HCT116 (cell line): Measurements from ENCODE around the gene LRP11. TPM values are rescaled to one million over a fixed set of nuclear protein-coding genes. Genes with fewer than 3 reads are reported as not detected.

ENCODE experiments used
- ATAC-seq: fragments of 200-7000 bp; cut with Tn5 transposase; 2 replicates; pipeline ENCODE4 v1.9.1; 2020; ENCODE audit warnings: mild to moderate bottlenecking, moderate library complexity
- BruUV-seq: library from RNA; stranded (reverse); fragments of 400-500 nt; replicated peaks from 2 replicates; lab custom pipeline; 2021; lab: Mats Ljungman, UMichigan
- CTCF ChIA-PET: fragments of 300-600 bp; sonication (Branson Sonifier 250); formaldehyde crosslinking; loops from one replicate; lab custom pipeline; 2021; ENCODE audit warnings: antibody characterized with exemption; lab: Charles Lee
- POLR2A ChIA-PET: fragments of 300-600, 350-600 bp; sonication (Branson Sonifier 250); formaldehyde crosslinking; loops from one replicate; lab custom pipeline; 2021; ENCODE audit warnings: antibody characterized with exemption; lab: Charles Lee
- RAD21 ChIA-PET, 2 experiments: fragments of 300-600 bp; sonication (Branson Sonifier 250); formaldehyde crosslinking; loops; one replicate each; lab custom pipeline; 2023; ENCODE audit warnings: low total read pairs in 2 of 2; ENCODE audit not compliant: uncharacterized antibody in 2 of 2, unreplicated experiment in 2 of 2, low non-redundant PET in 1 of 2; lab: Charles Lee
- DNase-seq: peaks from one replicate; pipeline ENCODE4 v3.0.0-alpha.2; 2010; ENCODE audit warnings: low read depth, low spot score
- H2AFZ ChIP-seq: fragments of 200-600 bp; shearing (Covaris generic), sonication (generic); 2 replicates; pipeline ENCODE4 v1.6.1; 2017; ENCODE audit warnings: low read depth, mixed run types, mixed read lengths, antibody characterized with exemption, low read length; ENCODE audit not compliant: poor library complexity, severe bottlenecking
- H3K27ac ChIP-seq: 2 replicates; pipeline ENCODE4 v1.5.1; 2012; ENCODE audit warnings: low read depth, low read length
- H3K27me3 ChIP-seq: fragments of 200-600 bp; sonication (generic); 2 replicates; pipeline ENCODE4 v1.6.1; 2016; ENCODE audit warnings: mixed run types, low read length, mixed read lengths; ENCODE audit not compliant: insufficient read depth
- H3K36me3 ChIP-seq, 2 experiments: fragments of 200-500 bp in 1 of 2; fragments of 200-600 bp in 1 of 2; sonication (Bioruptor generic) in 1 of 2; sonication (generic) in 1 of 2; 2 replicates each; pipeline versions ENCODE4 v1.5.1 to v1.6.1; 2014 to 2016; ENCODE audit warnings: low read length in 2 of 2, inconsistent platforms in 1 of 2, mixed read lengths in 1 of 2, mixed run types in 1 of 2; ENCODE audit not compliant: insufficient read depth in 2 of 2, control insufficient read depth in 1 of 2
- H3K4me1 ChIP-seq, 2 experiments: fragments of 200-600 bp in 1 of 2; sonication (generic) in 1 of 2; 2 replicates each; pipeline versions ENCODE4 v1.5.1 to v1.6.1; 2012 to 2017; ENCODE audit warnings: low read length in 2 of 2, inconsistent platforms in 1 of 2, mild to moderate bottlenecking in 1 of 2, mixed read lengths in 1 of 2, mixed run types in 1 of 2, moderate library complexity in 1 of 2; ENCODE audit not compliant: insufficient read depth in 2 of 2, control insufficient read depth in 1 of 2
- H3K4me2 ChIP-seq: fragments of 200-600 bp; sonication (generic); 2 replicates; pipeline ENCODE4 v1.6.1; 2017; ENCODE audit warnings: mixed run types, low read length, mixed read lengths
- H3K4me3 ChIP-seq, 2 experiments: fragments of 200-600 bp in 1 of 2; sonication (generic) in 1 of 2; replicated peaks in 1 of 2; 2 replicates each; pipeline ENCODE4 v1.5.1; 2011 to 2016; ENCODE audit warnings: low read length in 2 of 2, control low read depth in 1 of 2, low read depth in 1 of 2, mild to moderate bottlenecking in 1 of 2, mixed read lengths in 1 of 2, mixed run types in 1 of 2
- H3K79me2 ChIP-seq: fragments of 200-600 bp; sonication (generic); 2 replicates; pipeline ENCODE4 v1.6.1; 2017; ENCODE audit warnings: mild to moderate bottlenecking, mixed run types, low read length, moderate library complexity, mixed read lengths; ENCODE audit not compliant: insufficient read depth
- H3K9ac ChIP-seq: fragments of 200-600 bp; sonication (generic); 2 replicates; pipeline ENCODE4 v1.6.1; 2016; ENCODE audit warnings: low read length, mixed read lengths
- H3K9me2 ChIP-seq: fragments of 200-600 bp; sonication (generic), shearing (Covaris generic); 2 replicates; pipeline ENCODE4 v1.6.1; 2017; ENCODE audit warnings: mixed run types, mild to moderate bottlenecking, moderate library complexity; ENCODE audit not compliant: insufficient read depth
- H3K9me3 ChIP-seq, 2 experiments: fragments of 200-500 bp in 1 of 2; fragments of 200-600 bp in 1 of 2; sonication (Bioruptor generic) in 1 of 2; sonication (generic) in 1 of 2; 2 replicates each; pipeline ENCODE4 v1.6.1; 2014 to 2017; ENCODE audit warnings: low read length in 2 of 2, mixed read lengths in 2 of 2, inconsistent platforms in 1 of 2, low read depth in 1 of 2, mild to moderate bottlenecking in 1 of 2, mixed run types in 1 of 2, moderate library complexity in 1 of 2; ENCODE audit not compliant: control insufficient read depth in 1 of 2, insufficient read depth in 1 of 2
- H4K20me1 ChIP-seq: fragments of 200-600 bp; sonication (generic), shearing (Covaris generic); 2 replicates; pipeline ENCODE4 v1.6.1; 2017; ENCODE audit warnings: mixed run types, mild to moderate bottlenecking, moderate library complexity; ENCODE audit not compliant: insufficient read depth
- ELF1 ChIP-seq: IDR thresholded peaks from 2 replicates; pipeline ENCODE4 v1.6.1; 2012; ENCODE audit warnings: low read depth, borderline replicate concordance
- EZH2 ChIP-seq: fragments of 200-600 bp; sonication (generic); IDR thresholded peaks from 2 replicates; pipeline ENCODE4 v1.6.1; 2017; ENCODE audit warnings: antibody characterized with exemption, mixed run types
- EZH2phosphoT487 ChIP-seq: fragments of 200-600 bp; IDR thresholded peaks from 2 replicates; pipeline ENCODE4 v1.6.1; 2018; ENCODE audit warnings: antibody characterized with exemption, borderline replicate concordance
- JUND ChIP-seq: IDR thresholded peaks from 2 replicates; pipeline ENCODE4 v1.6.1; 2012
- POLR2A ChIP-seq: IDR thresholded peaks from 2 replicates; pipeline ENCODE4 v1.7.0; 2011; ENCODE audit warnings: borderline replicate concordance; ENCODE audit not compliant: insufficient read depth, insufficient read length; ENCODE audit errors: extremely low read depth
- POLR2AphosphoS5 ChIP-seq: IDR thresholded peaks from 2 replicates; pipeline ENCODE4 v1.6.1; 2011; ENCODE audit warnings: mild to moderate bottlenecking, low read depth, low read length, moderate library complexity
- RAD21 ChIP-seq: IDR thresholded peaks from 2 replicates; pipeline ENCODE4 v1.6.1; 2012; ENCODE audit warnings: low read depth, mild to moderate bottlenecking
- SIN3A ChIP-seq: IDR thresholded peaks from 2 replicates; pipeline ENCODE4 v1.6.1; 2012; ENCODE audit warnings: low read depth
- SP1 ChIP-seq: IDR thresholded peaks from 2 replicates; pipeline ENCODE4 v1.6.1; 2012; ENCODE audit warnings: low read depth
- ZFX ChIP-seq: fragments of 450-650 bp; IDR thresholded peaks from 2 replicates; pipeline ENCODE4 v1.6.1; 2017
- ZNF274 ChIP-seq: fragments of 200-500 bp; sonication (Bioruptor generic); IDR thresholded peaks from 2 replicates; pipeline ENCODE4 v1.6.1; 2014; ENCODE audit warnings: mild to moderate bottlenecking, low read depth, low read length, inconsistent platforms
- intact Hi-C: fragments of 100-400 bp; cut with micrococcal nuclease; formaldehyde crosslinking; loops from 2 replicates; pipeline ENCODE4 v1.10.0; 2022
- total RNA-seq: library from RNA; stranded (reverse); gene quantifications from one replicate; pipeline ENCODE4 v1.2.1, GENCODE V29; 2021; ENCODE audit not compliant: unreplicated experiment
- TF ChIP-seq, protein P1 (sequence below): IDR thresholded peaks from 2 replicates; pipeline ENCODE4 v1.6.1; 2012
- TF ChIP-seq, protein P2 (sequence below): IDR thresholded peaks from 2 replicates; pipeline ENCODE4 v1.6.1; 2012
- TF ChIP-seq, protein P3 (sequence below): IDR thresholded peaks from 2 replicates; pipeline ENCODE4 v1.6.1; 2011; ENCODE audit warnings: mild to moderate bottlenecking, low read length, moderate library complexity; ENCODE audit not compliant: insufficient replicate concordance; ENCODE audit errors: extremely low read depth

The LRP11 gene
- total RNA-seq, 1 experiment from 2014 or later = 27.8 TPM

DNA sequence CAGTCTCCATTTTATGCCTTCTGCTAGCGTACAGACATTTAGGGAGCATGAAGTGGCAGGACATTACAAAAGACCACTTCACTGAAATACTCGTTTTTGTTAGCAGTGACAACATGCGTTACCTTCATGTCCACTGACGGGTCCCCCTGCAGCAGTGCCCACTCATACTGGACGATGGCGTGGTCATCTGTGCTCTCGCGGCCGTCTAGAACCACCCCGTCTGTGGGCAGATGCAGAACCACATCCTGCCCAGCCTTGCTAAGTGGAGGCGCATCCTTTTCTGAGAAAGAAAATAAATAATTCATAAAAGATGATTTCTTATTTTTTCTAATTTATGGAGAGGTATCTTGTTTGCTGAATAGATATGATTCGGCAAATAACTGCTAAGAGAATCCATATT is 11.3 kb downstream of the LRP11 start:
- Histone ChIP-seq H3K9me3 (no peaks in the 10 kb centered on the region), H3K9me2 (no peaks in the 10 kb centered on the region), H3K4me3 (no peak overlapping the region), H3K36me3 (no peaks in the 10 kb centered on the region), H3K4me1 (peaks cover 43 to 47% of the 10 kb centered on the region in 2 experiments), H3K27me3 (no peaks in the 10 kb centered on the region), H3K27ac (no peak overlapping the region), H4K20me1 (no peaks in the 10 kb centered on the region), H3K4me2 (no peak overlapping the region), H2AFZ (no peak overlapping the region), H3K9ac (no peak overlapping the region), H3K79me2 (peaks cover 3% of the 10 kb centered on the region; the same call in 1 of the 2 replicates)
- ChIA-PET RAD21 (no interaction called here), POLR2A (no interaction called here), CTCF (no interaction called here)
- ATAC-seq (no peak), DNase-seq (no peak)
- intact Hi-C loops = no loop called here
- TF ChIP-seq ZNF274 (no peak), ZFX (no peak), JUND (no peak), EZH2phosphoT487 (no peak), SP1 (no peak), POLR2AphosphoS5 (no peak), ELF1 (no peak), POLR2A (no peak), EZH2 (no peak), SIN3A (no peak)
- TF ChIP-seq, protein P1, sequence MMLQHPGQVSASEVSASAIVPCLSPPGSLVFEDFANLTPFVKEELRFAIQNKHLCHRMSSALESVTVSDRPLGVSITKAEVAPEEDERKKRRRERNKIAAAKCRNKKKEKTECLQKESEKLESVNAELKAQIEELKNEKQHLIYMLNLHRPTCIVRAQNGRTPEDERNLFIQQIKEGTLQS = no peak
- TF ChIP-seq, protein P2, sequence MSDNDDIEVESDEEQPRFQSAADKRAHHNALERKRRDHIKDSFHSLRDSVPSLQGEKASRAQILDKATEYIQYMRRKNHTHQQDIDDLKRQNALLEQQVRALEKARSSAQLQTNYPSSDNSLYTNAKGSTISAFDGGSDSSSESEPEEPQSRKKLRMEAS = no peak
- BruUV-seq = no TSS peak

DNA sequence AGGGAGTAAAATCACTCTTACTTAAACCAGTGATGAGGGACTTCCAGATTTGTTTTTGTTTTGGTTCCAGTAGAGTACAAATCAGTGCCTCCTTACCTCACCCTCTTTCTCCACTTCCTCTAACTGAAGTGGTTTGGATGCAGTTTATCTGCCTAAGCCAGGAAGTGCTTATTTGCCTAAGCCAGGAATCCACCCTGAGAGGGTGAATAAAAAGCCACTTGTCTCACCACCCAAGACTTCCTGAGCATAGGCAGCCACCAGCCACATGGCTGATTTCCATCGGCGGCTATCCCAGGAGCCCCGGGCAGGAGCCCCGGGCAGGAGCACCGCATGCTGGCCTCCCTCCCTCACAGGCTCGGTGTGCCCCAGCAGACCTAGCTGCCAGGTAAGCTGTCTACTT is 12.0 kb downstream of the LRP11 start:
- DNase-seq (no peak), ATAC-seq (no peak)
- no peak overlapping the region for H2AFZ ChIP-seq

More for the DNA sequence above, 12.0 kb downstream of the LRP11 start:
- Histone ChIP-seq H3K9me3 (no peaks in the 10 kb centered on the region), H3K4me2 (no peak overlapping the region), H4K20me1 (no peaks in the 10 kb centered on the region), H3K4me3 (no peak overlapping the region), H3K4me1 (peaks cover 42 to 48% of the 10 kb centered on the region in 2 experiments), H3K27ac (no peak overlapping the region), H3K36me3 (no peaks in the 10 kb centered on the region), H3K79me2 (peaks cover 3% of the 10 kb centered on the region; the same call in 1 of the 2 replicates), H3K9ac (no peak overlapping the region), H3K27me3 (no peaks in the 10 kb centered on the region), H3K9me2 (no peaks in the 10 kb centered on the region)
- ChIA-PET CTCF (no interaction called here), RAD21 (no interaction called here), POLR2A (no interaction called here)
- BruUV-seq = no TSS peak
- TF ChIP-seq ZFX (no peak), RAD21 (no peak)
- TF ChIP-seq, protein P1 = no peak
- TF ChIP-seq, protein P3, sequence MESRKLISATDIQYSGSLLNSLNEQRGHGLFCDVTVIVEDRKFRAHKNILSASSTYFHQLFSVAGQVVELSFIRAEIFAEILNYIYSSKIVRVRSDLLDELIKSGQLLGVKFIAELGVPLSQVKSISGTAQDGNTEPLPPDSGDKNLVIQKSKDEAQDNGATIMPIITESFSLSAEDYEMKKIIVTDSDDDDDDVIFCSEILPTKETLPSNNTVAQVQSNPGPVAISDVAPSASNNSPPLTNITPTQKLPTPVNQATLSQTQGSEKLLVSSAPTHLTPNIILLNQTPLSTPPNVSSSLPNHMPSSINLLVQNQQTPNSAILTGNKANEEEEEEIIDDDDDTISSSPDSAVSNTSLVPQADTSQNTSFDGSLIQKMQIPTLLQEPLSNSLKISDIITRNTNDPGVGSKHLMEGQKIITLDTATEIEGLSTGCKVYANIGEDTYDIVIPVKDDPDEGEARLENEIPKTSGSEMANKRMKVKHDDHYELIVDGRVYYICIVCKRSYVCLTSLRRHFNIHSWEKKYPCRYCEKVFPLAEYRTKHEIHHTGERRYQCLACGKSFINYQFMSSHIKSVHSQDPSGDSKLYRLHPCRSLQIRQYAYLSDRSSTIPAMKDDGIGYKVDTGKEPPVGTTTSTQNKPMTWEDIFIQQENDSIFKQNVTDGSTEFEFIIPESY = no peak
- intact Hi-C loops = no loop called here
